GM12873 (cell line): ENCODE data around the gene COQ4.

Source experiments
- CTCF ChIP-seq: IDR thresholded peaks from 2 replicates; pipeline ENCODE4 v1.5.1; 2012; ENCODE audit warnings: low read depth, mild to moderate bottlenecking, moderate library complexity, low read length, control low read depth; ENCODE audit not compliant: insufficient read depth; ENCODE audit errors: missing control alignments

The COQ4 gene

DNA sequence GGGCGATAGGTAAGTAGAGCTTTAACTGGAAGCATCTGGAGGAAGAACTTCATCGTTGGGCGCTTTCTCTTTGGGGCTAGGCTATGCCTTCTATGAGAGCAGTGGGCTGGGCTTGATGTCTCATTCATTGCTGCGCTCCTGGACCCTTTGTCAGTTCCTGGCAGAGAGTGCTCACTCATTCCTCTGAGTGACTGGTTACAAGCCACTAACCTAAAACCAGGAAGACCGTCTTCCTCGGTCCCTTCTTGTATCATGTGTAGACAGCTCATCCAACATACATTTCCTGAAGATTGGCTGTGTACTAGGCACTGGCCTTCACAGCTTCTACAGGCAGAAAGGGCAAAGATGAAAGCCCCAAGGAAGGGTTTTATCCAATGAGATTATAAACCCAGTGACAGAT lies 40.1 kb upstream of the COQ4 start:
- TF ChIP-seq CTCF = no peak

- TF ChIP-seq CTCF = no peak
Observed at GRCh38 chr9:128285033-128285784, 37.4 kb upstream of the COQ4 start.

DNA sequence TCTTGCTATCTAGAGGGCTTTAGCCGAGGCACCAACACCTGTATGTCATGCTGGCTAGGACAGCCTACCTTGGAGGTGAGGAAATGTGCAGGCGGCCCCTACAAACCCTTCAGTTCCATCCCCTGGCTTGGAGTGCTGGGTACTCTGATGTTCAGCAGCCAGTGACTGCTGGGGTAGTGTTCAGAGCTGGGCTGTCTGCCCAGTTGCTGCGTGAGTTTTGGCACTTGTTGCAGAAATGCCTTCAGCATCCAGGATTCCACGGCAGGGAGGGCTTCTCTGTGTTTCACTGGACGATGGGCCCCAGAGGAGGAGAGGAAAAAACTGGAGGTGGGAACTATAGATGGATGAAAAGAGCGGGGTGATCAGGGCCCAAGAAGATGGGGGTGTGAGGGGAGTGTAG lies 36.2 kb upstream of the COQ4 start:
- TF ChIP-seq CTCF = no peak

- TF ChIP-seq CTCF = no peak
Observed at GRCh38 chr9:128288273-128289004, 34.2 kb upstream of the COQ4 start.

- no peak for TF ChIP-seq CTCF
Observed at GRCh38 chr9:128292009-128292408, 30.6 kb upstream of the COQ4 start.

DNA sequence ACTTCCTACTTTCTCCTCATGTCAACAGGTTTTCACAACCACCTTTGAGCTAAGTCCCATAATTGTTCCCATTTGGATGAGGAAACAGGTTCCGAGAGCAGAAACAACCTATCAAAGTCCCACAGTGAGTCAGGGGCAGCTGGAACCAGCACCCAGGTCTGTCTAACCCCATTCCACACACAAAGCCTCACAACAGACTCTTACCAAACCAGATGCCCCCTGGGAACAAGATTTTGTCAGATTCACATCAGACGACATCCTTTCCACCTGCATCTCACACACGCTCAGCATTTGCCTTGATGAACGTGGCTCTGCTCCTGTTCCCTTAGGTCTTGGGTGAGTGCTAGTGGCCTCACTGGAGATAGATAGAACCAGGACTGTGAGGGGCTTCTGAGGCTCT lies 29.5 kb upstream of the COQ4 start:
- no peak for TF ChIP-seq CTCF

GRCh38 chr9:128294142-128294541 lies 28.5 kb upstream of the COQ4 start:
- TF ChIP-seq CTCF = no peak
